IMR-90 (cell line): Measurements from ENCODE around the gene GPR15LG. TPM values are rescaled to one million over a fixed set of nuclear protein-coding genes. Genes with fewer than 3 reads are reported as not detected.

Source experiments
- ATAC-seq: fragments of 200-7000 bp; cut with Tn5 transposase; 2 replicates; pipeline ENCODE4 v1.9.1; 2020; ENCODE audit warnings: low read depth, mild to moderate bottlenecking, moderate library complexity
- BruUV-seq: library from RNA; stranded (reverse); fragments of 400-500 nt; replicated peaks from 2 replicates; lab custom pipeline; 2021; lab: Mats Ljungman, UMichigan
- CTCF ChIA-PET: fragments of 300-600 bp; formaldehyde crosslinking; extraction: SDS; loops from one replicate; lab custom pipeline; 2021; ENCODE audit warnings: antibody characterized with exemption; lab: Yijun Ruan, JAX
- POLR2A ChIA-PET: fragments of 300-600 bp; sonication (Branson Sonifier 250); formaldehyde crosslinking; loops from one replicate; lab custom pipeline; 2022; ENCODE audit warnings: antibody characterized with exemption; ENCODE audit not compliant: unreplicated experiment; lab: Charles Lee
- DNase-seq: peaks from one replicate; pipeline ENCODE4 v3.0.0; 2013
- H2AFZ ChIP-seq: replicated peaks from 2 replicates; pipeline ENCODE3; 2013; ENCODE audit warnings: low read length, mild to moderate bottlenecking; ENCODE audit not compliant: poor library complexity
- H2AK5ac ChIP-seq: 2 replicates; pipeline ENCODE4 v1.6.1; 2013; ENCODE audit warnings: low read depth, low read length, inconsistent platforms
- H2AK9ac ChIP-seq: replicated peaks from 2 replicates; pipeline ENCODE3; 2013; ENCODE audit warnings: mild to moderate bottlenecking, low read depth, low read length, moderate library complexity; ENCODE audit not compliant: poor library complexity
- H2BK120ac ChIP-seq: 2 replicates; pipeline ENCODE4 v1.6.1; 2013; ENCODE audit warnings: low read depth, low read length, inconsistent platforms
- H2BK15ac ChIP-seq: 3 replicates; pipeline ENCODE4 v1.6.1; 2013; ENCODE audit warnings: low read depth, low read length, inconsistent platforms
- H2BK20ac ChIP-seq: 2 replicates; pipeline ENCODE4 v1.6.1; 2013; ENCODE audit warnings: low read depth, mild to moderate bottlenecking, inconsistent platforms, low read length, moderate library complexity
- H2BK5ac ChIP-seq: 2 replicates; pipeline ENCODE4 v1.6.1; 2013; ENCODE audit warnings: mild to moderate bottlenecking, low read depth, low read length, inconsistent platforms; ENCODE audit not compliant: poor library complexity, severe bottlenecking
- H3K14ac ChIP-seq: replicated peaks from 2 replicates; pipeline ENCODE4 v1.6.1; 2013; ENCODE audit warnings: low read depth, low read length, inconsistent platforms
- H3K18ac ChIP-seq: 2 replicates; pipeline ENCODE4 v1.6.1; 2013; ENCODE audit warnings: low read depth, low read length, control low read depth
- H3K23ac ChIP-seq: 2 replicates; pipeline ENCODE4 v1.6.1; 2013; ENCODE audit warnings: low read depth, low read length, inconsistent platforms
- H3K27ac ChIP-seq: 2 replicates; pipeline ENCODE4 v1.5.1; 2013; ENCODE audit warnings: mild to moderate bottlenecking, control low read depth, low read length; ENCODE audit not compliant: insufficient read depth
- H3K27me3 ChIP-seq: 2 replicates; pipeline ENCODE4 v1.6.1; 2013; ENCODE audit warnings: low read length; ENCODE audit not compliant: control insufficient read depth, insufficient read depth
- H3K36me3 ChIP-seq: 2 replicates; pipeline ENCODE4 v1.6.1; 2013; ENCODE audit warnings: low read length, mixed read lengths; ENCODE audit not compliant: control insufficient read depth, insufficient read depth
- H3K4ac ChIP-seq: 2 replicates; pipeline ENCODE4 v1.6.1; 2013; ENCODE audit warnings: low read depth, low read length, inconsistent platforms
- H3K4me1 ChIP-seq: 2 replicates; pipeline ENCODE4 v1.6.1; 2013; ENCODE audit warnings: low read length, mixed read lengths; ENCODE audit not compliant: control insufficient read depth, insufficient read depth
- H3K4me2 ChIP-seq: 2 replicates; pipeline ENCODE4 v1.6.1; 2013; ENCODE audit warnings: low read depth, mild to moderate bottlenecking, control low read depth, low read length, moderate library complexity
- H3K4me3 ChIP-seq: 2 replicates; pipeline ENCODE4 v1.5.1; 2013; ENCODE audit warnings: low read depth, mild to moderate bottlenecking, control low read depth, low read length, moderate library complexity; ENCODE audit not compliant: insufficient read depth
- H3K56ac ChIP-seq: 2 replicates; pipeline ENCODE4 v1.6.1; 2013; ENCODE audit warnings: low read length, inconsistent platforms; ENCODE audit not compliant: insufficient read depth; ENCODE audit errors: extremely low read depth
- H3K79me1 ChIP-seq, 2 experiments: 2 replicates each; pipeline ENCODE4 v1.6.1; 2013; ENCODE audit warnings: low read length in 2 of 2, inconsistent platforms in 1 of 2, low read depth in 1 of 2
- H3K9ac ChIP-seq: 2 replicates; pipeline ENCODE4 v1.6.1; 2013; ENCODE audit warnings: low read depth, low read length, control low read depth
- H3K9me1 ChIP-seq: 2 replicates; pipeline ENCODE4 v1.6.1; 2013; ENCODE audit warnings: low read length, inconsistent platforms; ENCODE audit not compliant: insufficient read depth
- H3K9me3 ChIP-seq: 2 replicates; pipeline ENCODE4 v1.6.1; 2013; ENCODE audit warnings: low read length; ENCODE audit not compliant: control insufficient read depth, insufficient read depth
- H4K20me1 ChIP-seq: 2 replicates; pipeline ENCODE4 v1.6.1; 2013; ENCODE audit warnings: low read length, inconsistent platforms; ENCODE audit not compliant: insufficient read depth
- H4K5ac ChIP-seq: 2 replicates; pipeline ENCODE4 v1.6.1; 2013; ENCODE audit warnings: mild to moderate bottlenecking, low read depth, low read length, control low read depth
- H4K8ac ChIP-seq, 2 experiments: 2 replicates each; pipeline ENCODE4 v1.6.1; 2013; ENCODE audit warnings: low read depth in 2 of 2, low read length in 2 of 2, control low read depth in 1 of 2, inconsistent platforms in 1 of 2
- H4K91ac ChIP-seq: 2 replicates; pipeline ENCODE4 v1.6.1; 2013; ENCODE audit warnings: low read depth, low read length, inconsistent platforms; ENCODE audit not compliant: insufficient read depth
- RFX5 ChIP-seq: IDR thresholded peaks from 2 replicates; pipeline ENCODE4 v1.8.0; 2012; ENCODE audit warnings: low read depth, mild to moderate bottlenecking, low read length, moderate library complexity
- WGBS, 2 experiments: methylation state at CpG; one replicate each; pipeline versions ENCODE4 v1.1.5 to v1.1.7; 2013; ENCODE audit warnings: missing lambda C conversion rate in 2 of 2; ENCODE audit not compliant: insufficient read length in 1 of 2; ENCODE audit errors: extremely low coverage in 2 of 2; 5-methylcytosine and 5-hydroxymethylcytosine counted together
- dilution Hi-C: fragments of 300-500 bp; cut with HindIII; formaldehyde crosslinking; loops from one replicate; pipeline ENCODE4 v1.14.3; 2018; ENCODE audit warnings: low sequenced_read_pairs; ENCODE audit not compliant: unreplicated experiment
- in situ Hi-C: fragments of 300-500 bp; cut with MboI; formaldehyde crosslinking; loops from 3 replicates; pipeline ENCODE4 v1.14.3; 2019; ENCODE audit warnings: low sequenced_read_pairs, inconsistent platforms, mixed read lengths
- intact Hi-C: fragments of 100-400 bp; cut with micrococcal nuclease; formaldehyde crosslinking; loops from 2 replicates; pipeline ENCODE4 v1.10.0; 2022
- polyA plus RNA-seq, 3 experiments: library from polyadenylated mRNA; depleted of rRNA; stranded (reverse); fragments of >200 nt; gene quantifications; 2 replicates each; pipeline ENCODE4 v1.2.3, GENCODE V29; 2012; ENCODE audit warnings: low replicate concordance in 1 of 3
- total RNA-seq: library from RNA; depleted of rRNA; stranded (reverse); fragments of >200 nt; gene quantifications from 2 replicates; pipeline ENCODE4 v1.2.3, GENCODE V29; 2012
- TF ChIP-seq, protein P1 (sequence below): conservative IDR thresholded peaks from 2 replicates; pipeline ENCODE4 v1.5.1; 2012; ENCODE audit warnings: mild to moderate bottlenecking, low read depth, low read length, improper control_type of control experiment

The GPR15LG gene
- total and polyA plus RNA-seq, 2 of the 4 experiments (the other 2 are of a cell fraction) = not detected

DNA sequence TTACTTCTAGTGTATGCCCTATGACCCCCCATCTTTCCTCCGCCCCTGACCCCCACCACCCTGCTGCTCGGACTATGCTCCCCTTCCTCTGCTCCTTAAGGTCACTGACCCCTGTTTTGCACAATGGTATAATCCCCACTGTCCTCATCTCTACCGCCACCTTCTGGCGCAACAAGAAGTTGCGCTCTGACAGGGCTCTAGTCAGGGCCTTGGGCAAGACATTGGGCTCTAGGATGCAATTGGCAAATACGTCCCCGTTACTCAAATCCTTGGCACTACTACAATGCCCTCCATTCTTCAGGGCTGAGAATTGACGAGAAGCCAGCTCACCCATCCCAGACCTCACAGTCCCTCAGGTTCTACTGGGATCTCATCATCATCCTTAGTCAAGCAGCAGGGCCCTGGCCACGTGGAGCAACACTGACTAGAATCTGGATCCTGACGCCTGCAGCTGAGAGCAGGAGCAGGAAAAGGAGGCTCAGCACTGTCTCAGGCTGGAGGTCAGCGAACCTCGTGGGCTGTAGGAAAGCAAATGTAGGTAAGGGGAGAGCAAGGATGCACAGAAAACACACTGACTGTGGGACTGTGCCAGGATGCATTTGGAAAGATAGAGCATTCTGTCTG lies 41.1 kb downstream of the GPR15LG start:
- no TSS peak for BruUV-seq
- DNase-seq = no peak

More for the DNA sequence above, 41.1 kb downstream of the GPR15LG start:
- no peak overlapping the region for H3K23ac ChIP-seq
- no peak overlapping the region for H3K14ac ChIP-seq
- H4K8ac ChIP-seq = no peak overlapping the region
- H2AK9ac ChIP-seq = no peak overlapping the region
- ChIA-PET POLR2A (no interaction called here), CTCF (no interaction called here)
- dilution Hi-C loops = no loop called here
- no peak overlapping the region for H3K4me2 ChIP-seq
- no peak for ATAC-seq
- no peak overlapping the region for H3K9ac ChIP-seq
- no peak overlapping the region for H3K18ac ChIP-seq
- no peaks in the 10 kb centered on the region for H3K36me3 ChIP-seq
- H2BK20ac ChIP-seq = no peak overlapping the region
- no peak overlapping the region for H4K91ac ChIP-seq
- no peaks in the 10 kb centered on the region for H3K9me3 ChIP-seq
- H3K4ac ChIP-seq = no peak overlapping the region
- H3K9me1 ChIP-seq = no peaks in the 10 kb centered on the region
- H2AFZ ChIP-seq = no peak overlapping the region
- in situ Hi-C loops = no loop called here
- no peaks in the 10 kb centered on the region for H3K79me1 ChIP-seq
- no peak overlapping the region for H2BK120ac ChIP-seq
- H3K4me3 ChIP-seq = no peak overlapping the region
- no peak overlapping the region for H4K5ac ChIP-seq
- no peak overlapping the region for H3K56ac ChIP-seq
- H2BK15ac ChIP-seq = no peak overlapping the region
- no peaks in the 10 kb centered on the region; the same call in 1 of the 2 replicates for H3K27me3 ChIP-seq
- H3K4me1 ChIP-seq = no peaks in the 10 kb centered on the region
- 42% methylated on average over 7 of the region's 12 CpGs; no CpG with 5 or more reads in 1 of the 2 experiments for WGBS, 2 experiments
- no peak for TF ChIP-seq RFX5
- TF ChIP-seq, protein P1, sequence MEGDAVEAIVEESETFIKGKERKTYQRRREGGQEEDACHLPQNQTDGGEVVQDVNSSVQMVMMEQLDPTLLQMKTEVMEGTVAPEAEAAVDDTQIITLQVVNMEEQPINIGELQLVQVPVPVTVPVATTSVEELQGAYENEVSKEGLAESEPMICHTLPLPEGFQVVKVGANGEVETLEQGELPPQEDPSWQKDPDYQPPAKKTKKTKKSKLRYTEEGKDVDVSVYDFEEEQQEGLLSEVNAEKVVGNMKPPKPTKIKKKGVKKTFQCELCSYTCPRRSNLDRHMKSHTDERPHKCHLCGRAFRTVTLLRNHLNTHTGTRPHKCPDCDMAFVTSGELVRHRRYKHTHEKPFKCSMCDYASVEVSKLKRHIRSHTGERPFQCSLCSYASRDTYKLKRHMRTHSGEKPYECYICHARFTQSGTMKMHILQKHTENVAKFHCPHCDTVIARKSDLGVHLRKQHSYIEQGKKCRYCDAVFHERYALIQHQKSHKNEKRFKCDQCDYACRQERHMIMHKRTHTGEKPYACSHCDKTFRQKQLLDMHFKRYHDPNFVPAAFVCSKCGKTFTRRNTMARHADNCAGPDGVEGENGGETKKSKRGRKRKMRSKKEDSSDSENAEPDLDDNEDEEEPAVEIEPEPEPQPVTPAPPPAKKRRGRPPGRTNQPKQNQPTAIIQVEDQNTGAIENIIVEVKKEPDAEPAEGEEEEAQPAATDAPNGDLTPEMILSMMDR = peak; percentile 19; the same call in 1 of the 2 replicates
- intact Hi-C loops = no loop called here
- H2BK5ac ChIP-seq = no peak overlapping the region
- no peak overlapping the region for H2AK5ac ChIP-seq
- no peaks in the 10 kb centered on the region for H4K20me1 ChIP-seq
- H3K27ac ChIP-seq = no peak overlapping the region
